Measurements from ENCODE around the gene FBXO28. TPM values are rescaled to one million over a fixed set of nuclear protein-coding genes. Genes with fewer than 3 reads are reported as not detected.

Gene FBXO28
- total RNA-seq, 1 experiment from 2014 or later = 97.6 TPM

- H3K9me3 Mint-ChIP-seq (ENCODE audit: unreplicated experiment) = no peaks in the 10 kb centered on the region
- BruUV-seq (replicated peaks) = TSS peak; percentile 29
- intact Hi-C loops (cut with micrococcal nuclease) = no loop called here
- DNase-seq (ENCODE audit: unreplicated experiment) = no peak
- H3K36me3 Mint-ChIP-seq (ENCODE audit: insufficient read depth, unreplicated experiment) = peaks cover 75% of the 10 kb centered on the region
- no peaks in the 10 kb centered on the region for H3K27me3 Mint-ChIP-seq (ENCODE audit: insufficient read depth, unreplicated experiment)
- TF ChIP-seq, protein P1, sequence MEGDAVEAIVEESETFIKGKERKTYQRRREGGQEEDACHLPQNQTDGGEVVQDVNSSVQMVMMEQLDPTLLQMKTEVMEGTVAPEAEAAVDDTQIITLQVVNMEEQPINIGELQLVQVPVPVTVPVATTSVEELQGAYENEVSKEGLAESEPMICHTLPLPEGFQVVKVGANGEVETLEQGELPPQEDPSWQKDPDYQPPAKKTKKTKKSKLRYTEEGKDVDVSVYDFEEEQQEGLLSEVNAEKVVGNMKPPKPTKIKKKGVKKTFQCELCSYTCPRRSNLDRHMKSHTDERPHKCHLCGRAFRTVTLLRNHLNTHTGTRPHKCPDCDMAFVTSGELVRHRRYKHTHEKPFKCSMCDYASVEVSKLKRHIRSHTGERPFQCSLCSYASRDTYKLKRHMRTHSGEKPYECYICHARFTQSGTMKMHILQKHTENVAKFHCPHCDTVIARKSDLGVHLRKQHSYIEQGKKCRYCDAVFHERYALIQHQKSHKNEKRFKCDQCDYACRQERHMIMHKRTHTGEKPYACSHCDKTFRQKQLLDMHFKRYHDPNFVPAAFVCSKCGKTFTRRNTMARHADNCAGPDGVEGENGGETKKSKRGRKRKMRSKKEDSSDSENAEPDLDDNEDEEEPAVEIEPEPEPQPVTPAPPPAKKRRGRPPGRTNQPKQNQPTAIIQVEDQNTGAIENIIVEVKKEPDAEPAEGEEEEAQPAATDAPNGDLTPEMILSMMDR (IDR thresholded peaks at IDR 0.05; ENCODE audit: unreplicated experiment) = no peak
- ChIA-PET CTCF (interaction anchor here (0.6 to 2.0 kb wide), 7 partner anchors 9 to 511 kb away, joined by 3 to 9 read pairs (median 3); partner anchors contain the start of gene DEGS1), POLR2A (interaction anchor here (1.0 to 2.4 kb wide), 5 partner anchors 8 to 41 kb away, joined by 3 to 24 read pairs (median 9); partner anchors contain the start of gene DEGS1)
- no peak overlapping the region for H3K4me3 Mint-ChIP-seq (ENCODE audit: unreplicated experiment)
- H3K4me1 Mint-ChIP-seq (ENCODE audit: insufficient read depth, unreplicated experiment) = no peaks in the 10 kb centered on the region
- no peak overlapping the region for H3K27ac Mint-ChIP-seq (ENCODE audit: low read depth, unreplicated experiment)
These were observed 78.3 kb downstream of the FBXO28 start for GRCh38 chr1:224192082-224192788.

GRCh38 chr1:224193319-224193966 lies 79.5 kb downstream of the FBXO28 start:
- intact Hi-C loops (cut with micrococcal nuclease) = no loop called here
- TF ChIP-seq, protein P1 (IDR thresholded peaks at IDR 0.05; ENCODE audit: unreplicated experiment) = no peak
- H3K36me3 Mint-ChIP-seq (ENCODE audit: insufficient read depth, unreplicated experiment) = peaks cover 71% of the 10 kb centered on the region
- ChIA-PET POLR2A (interaction anchor here (0.9 to 2.4 kb wide), 6 partner anchors 8 to 40 kb away, joined by 3 to 24 read pairs (median 8); partner anchors contain the start of gene DEGS1), CTCF (interaction anchor here (0.6 to 2.0 kb wide), 7 partner anchors 12 to 1107 kb away, joined by 3 to 9 read pairs (median 3); no protein-coding TSS in a partner anchor)
- no peak overlapping the region for H3K27ac Mint-ChIP-seq (ENCODE audit: low read depth, unreplicated experiment)
- no peaks in the 10 kb centered on the region for H3K9me3 Mint-ChIP-seq (ENCODE audit: unreplicated experiment)
- H3K27me3 Mint-ChIP-seq (ENCODE audit: insufficient read depth, unreplicated experiment) = no peaks in the 10 kb centered on the region
- no peak for DNase-seq (ENCODE audit: unreplicated experiment)
- no TSS peak for BruUV-seq (replicated peaks)
- no peaks in the 10 kb centered on the region for H3K4me1 Mint-ChIP-seq (ENCODE audit: insufficient read depth, unreplicated experiment)
- H3K4me3 Mint-ChIP-seq (ENCODE audit: unreplicated experiment) = no peak overlapping the region

DNA sequence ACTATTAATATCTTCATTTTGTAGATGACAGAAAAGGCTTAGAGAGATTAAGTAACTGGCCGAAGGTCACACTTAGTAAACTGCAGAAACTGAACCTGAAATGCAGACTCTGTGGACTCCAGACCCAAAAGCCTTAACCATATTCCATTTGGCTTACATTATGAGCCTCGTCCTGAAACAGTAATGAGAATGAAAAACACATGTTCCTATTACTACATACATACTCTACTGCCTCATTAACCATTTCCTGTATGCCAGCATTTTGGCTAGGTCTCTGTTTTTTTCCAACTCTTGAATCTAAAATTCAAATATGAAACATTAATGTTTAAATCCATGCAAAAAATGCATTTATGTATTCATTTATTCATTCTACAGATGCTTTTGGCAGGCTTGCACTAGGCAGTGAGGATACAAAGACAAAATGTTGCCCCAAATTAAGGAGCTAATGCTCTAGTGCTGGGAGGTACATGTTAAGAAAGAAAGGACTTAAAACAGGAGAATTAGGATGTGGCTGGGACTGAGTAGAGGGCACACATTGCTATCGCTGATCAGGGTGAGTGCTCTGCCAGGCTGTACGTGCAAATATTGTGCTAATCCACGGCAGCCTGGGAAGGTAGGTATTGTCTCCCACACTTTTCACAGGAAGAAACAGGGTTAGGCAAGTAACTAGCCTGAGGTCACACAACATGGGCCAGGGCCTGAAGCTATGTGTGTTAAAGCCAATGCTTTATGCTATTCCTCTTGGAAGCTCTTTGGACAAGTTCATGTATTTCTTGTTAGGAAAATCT lies 83.1 kb downstream of the FBXO28 start:
- peaks cover 51% of the 10 kb centered on the region for H3K36me3 Mint-ChIP-seq (ENCODE audit: insufficient read depth, unreplicated experiment)
- H3K4me1 Mint-ChIP-seq (ENCODE audit: insufficient read depth, unreplicated experiment) = no peaks in the 10 kb centered on the region

More for the DNA sequence above, 83.1 kb downstream of the FBXO28 start:
- TF ChIP-seq, protein P1 (IDR thresholded peaks at IDR 0.05; ENCODE audit: unreplicated experiment) = no peak
- no TSS peak for BruUV-seq (replicated peaks)
- Mint-ChIP-seq H3K9me3 (ENCODE audit: unreplicated experiment) (no peaks in the 10 kb centered on the region), H3K27me3 (ENCODE audit: insufficient read depth, unreplicated experiment) (no peaks in the 10 kb centered on the region), H3K4me3 (ENCODE audit: unreplicated experiment) (no peak overlapping the region), H3K27ac (ENCODE audit: low read depth, unreplicated experiment) (no peak overlapping the region)
- ChIA-PET CTCF (interaction anchor here (0.6 to 1.3 kb wide), 4 partner anchors 16 to 55 kb away, joined by 3 to 4 read pairs (median 4); no protein-coding TSS in a partner anchor), POLR2A (interaction anchor here (0.6 to 2.1 kb wide), 4 partner anchors 9 to 133 kb away, joined by 3 to 6 read pairs (median 4); partner anchors contain the start of gene NVL)
- DNase-seq (ENCODE audit: unreplicated experiment) = no peak
- intact Hi-C loops (cut with micrococcal nuclease) = no loop called here
